ENCODE measurements around the gene SPTBN5.

Gene SPTBN5

GRCh38 chr15:41871175-41871905 is 22.5 kb downstream of the SPTBN5 start:
- no peak; the same call in 2 of the 3 replicates for ATAC-seq
- TF ChIP-seq TSHZ2 (CRISPR knock-in tag; IDR thresholded peaks at IDR 0.05) (no peak), ISL1 (CRISPR knock-in tag; IDR thresholded peaks at IDR 0.05) (no peak), POU6F1 (CRISPR knock-in tag; IDR thresholded peaks at IDR 0.05; ENCODE audit: borderline replicate concordance, low read depth) (no peak), ESRRG (CRISPR knock-in tag; IDR thresholded peaks at IDR 0.05) (no peak), CREB5 (CRISPR knock-in tag; IDR thresholded peaks at IDR 0.05; ENCODE audit: low read depth) (no peak), ARNTL (CRISPR knock-in tag; IDR thresholded peaks at IDR 0.05; ENCODE audit: borderline replicate concordance, low read depth) (no peak), ZNF8 (CRISPR knock-in tag; IDR thresholded peaks at IDR 0.05) (no peak), ZC3H10 (CRISPR knock-in tag; IDR thresholded peaks at IDR 0.05) (no peak), CSDC2 (CRISPR knock-in tag; IDR thresholded peaks at IDR 0.05) (no peak), ZNF565 (CRISPR knock-in tag; conservative IDR thresholded peaks at IDR 0.05; ENCODE audit: low read depth) (no peak), RARB (CRISPR knock-in tag; IDR thresholded peaks at IDR 0.05) (no peak)

GRCh38 chr15:41870689-41871081 is 23.2 kb downstream of the SPTBN5 start:
- TF ChIP-seq TOX (CRISPR knock-in tag; IDR thresholded peaks at IDR 0.05; ENCODE audit: borderline replicate concordance) = no peak
- peak; percentile 38 for ATAC-seq

GRCh38 chr15:41869770-41870688 is 23.8 kb downstream of the SPTBN5 start:
- TF ChIP-seq ZNF565 (CRISPR knock-in tag; conservative IDR thresholded peaks at IDR 0.05; ENCODE audit: low read depth) (no peak), POU6F1 (CRISPR knock-in tag; IDR thresholded peaks at IDR 0.05; ENCODE audit: borderline replicate concordance, low read depth) (no peak), ZFP3 (CRISPR knock-in tag; IDR thresholded peaks at IDR 0.05) (no peak), CSRNP3 (CRISPR knock-in tag; IDR thresholded peaks at IDR 0.05) (no peak), CSDC2 (CRISPR knock-in tag; IDR thresholded peaks at IDR 0.05) (no peak), BACH2 (CRISPR knock-in tag; IDR thresholded peaks at IDR 0.05; ENCODE audit: borderline replicate concordance) (no peak), PPARA (CRISPR knock-in tag; IDR thresholded peaks at IDR 0.05; ENCODE audit: borderline replicate concordance) (no peak), ZC3H10 (CRISPR knock-in tag; IDR thresholded peaks at IDR 0.05) (no peak), TSHZ2 (CRISPR knock-in tag; IDR thresholded peaks at IDR 0.05) (no peak), ZFP30 (CRISPR knock-in tag; IDR thresholded peaks at IDR 0.05) (no peak), TCF4 (CRISPR knock-in tag; IDR thresholded peaks at IDR 0.05; ENCODE audit: borderline replicate concordance) (no peak), OSR1 (CRISPR knock-in tag; IDR thresholded peaks at IDR 0.05) (no peak)
- ATAC-seq = no peak
